K562 (cell line): ENCODE results near the gene C1QTNF7. TPM values are rescaled to one million over a fixed set of nuclear protein-coding genes. Genes with fewer than 3 reads are reported as not detected.

ENCODE experiments used
- ATAC-seq: fragments of 200-7000 bp; cut with Tn5 transposase; 3 replicates; pipeline ENCODE4 v1.9.1; 2020; ENCODE audit warnings: moderate library complexity
- BruUV-seq: library from RNA; stranded (reverse); fragments of 400-500 nt; replicated peaks from 2 replicates; lab custom pipeline; 2021; lab: Mats Ljungman, UMichigan
- CTCF ChIA-PET: fragments of 300-600 bp; formaldehyde crosslinking; extraction: SDS; loops from one replicate; lab custom pipeline; 2021; ENCODE audit warnings: low intra/inter-chr PET ratio; lab: Yijun Ruan, JAX
- POLR2A ChIA-PET: fragments of 300-600, 350-650 bp; sonication (Branson Sonifier 250); formaldehyde crosslinking; extraction: SDS; loops from one replicate; lab custom pipeline; 2021; ENCODE audit warnings: antibody characterized with exemption, inconsistent platforms; lab: Yijun Ruan, JAX
- DNase-seq, 4 experiments: peaks; one replicate each; pipeline versions ENCODE4 v3.0.0 to v3.0.0-alpha.2; 2011 to 2018; ENCODE audit warnings: low spot score in 3 of 4, mixed read lengths in 3 of 4; ENCODE audit errors: extremely low read depth in 1 of 4
- FAIRE-seq: peaks from 2 replicates; lab custom pipeline; 2011; peaks lifted over from hg19 to GRCh38; lab: Jason Lieb, UNC
- H2AFZ ChIP-seq: 2 replicates; pipeline ENCODE4 v1.6.0; 2011; ENCODE audit warnings: low read depth, low read length, control low read depth, inconsistent platforms
- H3K27ac ChIP-seq: fragments of 200-600 bp; 3 replicates; pipeline ENCODE4 v1.8.0; 2011; ENCODE audit warnings: low read depth, mild to moderate bottlenecking, control low read depth, inconsistent platforms, low read length, moderate library complexity, mixed read lengths; ENCODE audit errors: extremely low read depth
- H3K27me3 ChIP-seq, 2 experiments: fragments of 300-600 bp in 1 of 2; 2 replicates in 1 of 2; 3 replicates in 1 of 2; pipeline versions ENCODE4 v1.6.0 to v1.8.0; 2011; ENCODE audit warnings: inconsistent platforms in 2 of 2, low read length in 2 of 2, mild to moderate bottlenecking in 1 of 2, mixed read lengths in 1 of 2, moderate library complexity in 1 of 2; ENCODE audit not compliant: control insufficient read depth in 2 of 2, insufficient read depth in 2 of 2
- H3K36me3 ChIP-seq: fragments of 300-600 bp; 3 replicates; pipeline ENCODE4 v1.8.0; 2011; ENCODE audit warnings: mild to moderate bottlenecking, low read length, inconsistent platforms; ENCODE audit not compliant: control insufficient read depth, insufficient read depth
- H3K4me1 ChIP-seq, 2 experiments: fragments of 200-600 bp in 1 of 2; replicated peaks in 1 of 2; 2 replicates in 1 of 2; 3 replicates in 1 of 2; pipeline versions ENCODE4 v1.5.1 to v1.8.0; 2011; ENCODE audit warnings: inconsistent platforms in 2 of 2, low read length in 2 of 2, mild to moderate bottlenecking in 1 of 2, mixed read lengths in 1 of 2, moderate library complexity in 1 of 2; ENCODE audit not compliant: control insufficient read depth in 2 of 2, insufficient read depth in 2 of 2
- H3K4me2 ChIP-seq: 2 replicates; pipeline ENCODE4 v1.6.1; 2011; ENCODE audit warnings: low read length, control low read depth, inconsistent platforms, mixed read lengths; ENCODE audit not compliant: insufficient read depth
- H3K4me3 ChIP-seq: fragments of 200-600 bp; sonication (generic), shearing (Covaris generic); 2 replicates; pipeline ENCODE4 v1.5.1; 2016; ENCODE audit warnings: control low read depth, inconsistent platforms
- H3K79me2 ChIP-seq: fragments of 200-600 bp; 3 replicates; pipeline ENCODE4 v1.8.0; 2011; ENCODE audit warnings: low read length, inconsistent platforms; ENCODE audit not compliant: control insufficient read depth, insufficient read depth
- H3K9ac ChIP-seq, 2 experiments: 2 replicates each; pipeline versions ENCODE4 v1.6.0 to v1.6.1; 2011; ENCODE audit warnings: low read depth in 2 of 2, low read length in 2 of 2, control low read depth in 1 of 2, inconsistent platforms in 1 of 2, mild to moderate bottlenecking in 1 of 2, mixed read lengths in 1 of 2; ENCODE audit not compliant: insufficient read depth in 1 of 2
- H3K9me1 ChIP-seq: one replicate; pipeline ENCODE4 v1.6.0; 2011; ENCODE audit warnings: inconsistent platforms, mild to moderate bottlenecking, low read length, moderate library complexity; ENCODE audit not compliant: control insufficient read depth, insufficient read depth
- H3K9me3 ChIP-seq: replicated peaks from 2 replicates; pipeline ENCODE4 v1.5.1; 2011; ENCODE audit warnings: low read depth, low read length, inconsistent platforms; ENCODE audit not compliant: control insufficient read depth, insufficient read depth
- H4K20me1 ChIP-seq: replicated peaks from 2 replicates; pipeline ENCODE4 v1.6.1; 2011; ENCODE audit warnings: low read length, inconsistent platforms, mixed read lengths; ENCODE audit not compliant: control insufficient read depth, insufficient read depth
- ELK1 ChIP-seq: sonication (generic); formaldehyde crosslinking; IDR thresholded peaks from 2 replicates; pipeline ENCODE4 v1.8.1; 2022; ENCODE audit warnings: missing genetic modification reagents
- NELFE ChIP-seq: IDR thresholded peaks from 2 replicates; pipeline ENCODE4 v1.6.1; 2011; ENCODE audit warnings: mild to moderate bottlenecking; ENCODE audit not compliant: insufficient read depth, insufficient read length
- RAD51 ChIP-seq: fragments of 450-650 bp; IDR thresholded peaks from 2 replicates; pipeline ENCODE4 v1.7.1; 2016; ENCODE audit warnings: low read depth, mild to moderate bottlenecking, borderline replicate concordance
- RBM39 ChIP-seq: fragments of 200-400 bp; formaldehyde crosslinking; optimal IDR thresholded peaks from 2 replicates; pipeline ENCODE3; 2018; ENCODE audit warnings: low read depth, low read length
- SMARCA4 ChIP-seq: fragments of 450-650 bp; IDR thresholded peaks from 2 replicates; pipeline ENCODE4 v1.6.1; 2016
- SMARCB1 ChIP-seq: IDR thresholded peaks from 2 replicates; pipeline ENCODE4 v1.6.1; 2011; ENCODE audit warnings: improper control_type of control experiment, low read depth; ENCODE audit not compliant: insufficient read length
- SREBF2 ChIP-seq: sonication (generic); formaldehyde crosslinking; IDR thresholded peaks from 2 replicates; pipeline ENCODE4 v1.4.0; 2020; ENCODE audit warnings: mild to moderate bottlenecking, missing genetic modification reagents
- STAT5A ChIP-seq: IDR thresholded peaks from 2 replicates; pipeline ENCODE4 v1.6.1; 2012; ENCODE audit warnings: low read length, inconsistent platforms, borderline replicate concordance
- TRIM28 ChIP-seq: fragments of 450-650 bp; IDR thresholded peaks from 2 replicates; pipeline ENCODE4 v1.6.1; 2017
- ZBTB9 ChIP-seq: fragments of 450-650 bp; formaldehyde crosslinking; IDR thresholded peaks from 2 replicates; pipeline ENCODE4 v1.4.0; 2020; ENCODE audit warnings: mild to moderate bottlenecking, moderate library complexity
- ZNF277 ChIP-seq: fragments of 250-450 bp; sonication (Bioruptor Pico); IDR thresholded peaks from 2 replicates; pipeline ENCODE4 v1.8.0; 2022; ENCODE audit warnings: inconsistent platforms, mild to moderate bottlenecking, moderate library complexity, borderline replicate concordance
- WGBS: fragments of 100-300 bp; shearing (Covaris generic); methylation state at CpG from one replicate; pipeline ENCODE4 v1.1.6; 2016; ENCODE audit warnings: low coverage, mixed read lengths; ENCODE audit not compliant: insufficient coverage; ENCODE audit errors: missing lambda C conversion rate; 5-methylcytosine and 5-hydroxymethylcytosine counted together
- in situ Hi-C: fragments of 300-500 bp; cut with MboI; formaldehyde crosslinking; loops from 4 replicates; pipeline ENCODE4 v1.15.0; 2018; ENCODE audit warnings: inconsistent platforms, mixed read lengths
- intact Hi-C: fragments of 100-400 bp; cut with micrococcal nuclease; formaldehyde crosslinking; loops from 2 replicates; pipeline ENCODE4 v1.14.2; 2022
- polyA plus RNA-seq, 8 experiments: library from polyadenylated mRNA; depleted of rRNA in 4 of 8; stranded (reverse) in 5 of 8; unstranded in 3 of 8; fragments of >200 nt; fragmentation: Nextera tagmentation in 2 of 8; fragmentation: Illumina TruSeq in 1 of 8; extraction: Ambion mirVana in 2 of 8; extraction: Trizol in 1 of 8; gene quantifications; 2 replicates each; pipeline versions ENCODE4 v1.2.1 to v1.2.3, GENCODE V29; 2011 to 2014; ENCODE audit warnings: inconsistent platforms in 1 of 8, missing spikeins in 1 of 8
- total RNA-seq, 7 experiments: library from RNA; depleted of rRNA in 6 of 7; stranded (reverse); fragments of >200 nt in 6 of 7; fragmentation: Illumina TruSeq in 2 of 7; extraction: Trizol in 2 of 7; gene quantifications; 2 replicates each; pipeline versions ENCODE4 v1.2.1 to v1.2.3, GENCODE V29; 2011 to 2021; ENCODE audit warnings: low replicate concordance in 1 of 7

Gene C1QTNF7
- total and polyA plus RNA-seq, 9 of the 15 experiments (the other 6 are each of a cell fraction or from before 2014, with no cell fraction given): not detected

GRCh38 chr4:15458616-15459015 is 30.8 kb downstream of the C1QTNF7 start:
- ATAC-seq: no peak
- Histone ChIP-seq H3K79me2 (no peaks in the 10 kb centered on the region), H3K36me3 (no peaks in the 10 kb centered on the region), H3K27me3 (no peaks in the 10 kb centered on the region), H2AFZ (no peak overlapping the region), H3K9me3 (no peaks in the 10 kb centered on the region), H3K4me2 (no peak overlapping the region), H3K9ac (no peak overlapping the region), H3K27ac (no peak overlapping the region), H3K4me1 (no peaks in the 10 kb centered on the region), H3K9me1 (no peaks in the 10 kb centered on the region), H3K4me3 (no peak overlapping the region), H4K20me1 (no peaks in the 10 kb centered on the region)
- TF ChIP-seq SMARCA4: no peak
- no peak for TF ChIP-seq NELFE
- no peak for TF ChIP-seq SREBF2
- no peak for TF ChIP-seq TRIM28
- TF ChIP-seq ZBTB9 (CRISPR knock-in tag): no peak
- TF ChIP-seq STAT5A: no peak
- no peak for TF ChIP-seq ZNF277 (CRISPR knock-in tag)
- TF ChIP-seq RAD51: no peak
- TF ChIP-seq SMARCB1: no peak
- no peak for TF ChIP-seq RBM39
- TF ChIP-seq ELK1 (CRISPR knock-in tag): no peak
- no peak for DNase-seq
- CTCF ChIA-PET: no interaction called here
- WGBS: 0% methylated on average over 2 of the region's 2 CpGs
- in situ Hi-C loops (loop anchor here (10.0 kb wide), 1 partner anchor 224 kb away; no protein-coding TSS in a partner anchor), intact Hi-C loops (no loop called here)
- BruUV-seq: no TSS peak
- POLR2A ChIA-PET: no interaction called here
- FAIRE-seq: no peak
